ENCODE results near the gene S100PBP. TPM values are rescaled to one million over a fixed set of nuclear protein-coding genes. Genes with fewer than 3 reads are reported as not detected.

Gene S100PBP
- total RNA-seq, 1 experiment from 2014 or later = 50.1 TPM

DNA sequence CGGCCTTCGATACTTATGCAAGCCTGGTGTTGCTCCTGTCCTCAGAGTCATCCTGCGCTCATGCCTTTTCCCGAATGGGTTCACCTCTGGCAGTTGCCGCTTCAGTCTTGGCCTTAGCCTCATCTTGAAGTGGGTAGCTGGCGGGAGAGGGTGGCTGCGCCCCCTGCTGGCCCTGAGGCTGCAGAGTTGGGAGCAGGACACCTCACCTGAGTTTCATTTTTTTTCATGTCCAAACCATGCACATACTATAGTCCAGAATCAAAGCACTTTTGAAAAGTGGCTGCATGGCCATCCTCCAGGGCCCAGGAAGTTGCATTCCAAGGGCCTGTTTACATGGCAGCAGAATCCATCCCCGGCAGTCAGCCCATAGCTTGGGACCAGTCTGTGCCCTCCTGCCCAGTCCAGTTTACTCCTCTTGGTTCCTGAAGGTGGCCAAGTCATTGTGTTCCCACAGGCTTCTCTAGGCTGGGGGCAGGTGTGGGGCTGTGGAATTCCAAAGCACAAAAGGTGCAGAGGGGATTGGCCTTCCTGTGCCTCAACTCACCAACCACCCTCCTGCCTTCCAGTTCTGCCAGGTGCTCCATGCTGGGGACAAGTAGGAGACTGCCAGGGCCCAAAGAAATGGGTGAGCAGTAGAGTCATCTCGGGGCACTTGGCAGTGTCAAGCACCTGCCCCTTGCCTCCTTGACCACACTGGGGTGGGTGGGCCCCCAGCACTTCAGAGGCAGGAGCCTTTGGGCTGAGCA, 44.3 kb upstream of the S100PBP start:
- no peak overlapping the region for H2BK5ac ChIP-seq (ENCODE audit: insufficient read length, low read length)
- Mint-ChIP-seq H3K4me3 (peak overlapping the region in 1 of 2 experiments; percentile 58; a peak in 1 of 5 replicates), H3K4me1 (peaks cover 15 to 48% of the 10 kb centered on the region in 2 experiments), H3K36me3 (ENCODE audit: insufficient read depth in 1 of 3, low read depth in 3 of 3) (peaks cover 23 to 70% (median 63%) of the 10 kb centered on the region in 3 experiments), H3K27ac (peak overlapping the region; percentile 37 to 96 (median 81); a peak in 5 of 7 replicates), H3K9me3 (no peaks in the 10 kb centered on the region), H3K27me3 (ENCODE audit: low read depth) (no peaks in the 10 kb centered on the region)
- H2AFZ ChIP-seq (ENCODE audit: low read length) = no peak overlapping the region
- no peak overlapping the region for H4K91ac ChIP-seq (ENCODE audit: insufficient read length, low read depth, low read length)
- H3K4me1 ChIP-seq (ENCODE audit: insufficient read depth, low read length) = no peaks in the 10 kb centered on the region; the same call in 1 of the 2 replicates
- no peak overlapping the region for H3K56ac ChIP-seq (ENCODE audit: insufficient read length, low read depth, low read length)
- H3K14ac ChIP-seq (ENCODE audit: insufficient read depth, low read length) = no peak overlapping the region
- no peak overlapping the region for H3K9ac ChIP-seq (ENCODE audit: extremely low read depth, insufficient read length, low read length)
- no peak overlapping the region for H2BK120ac ChIP-seq (ENCODE audit: low read depth, low read length, poor library complexity, severe bottlenecking)
- no peak overlapping the region for H2BK20ac ChIP-seq (ENCODE audit: low read depth, low read length, poor library complexity, severe bottlenecking)
- H3K9me3 ChIP-seq (ENCODE audit: control insufficient read depth, low read depth, low read length) = no peaks in the 10 kb centered on the region
- no peak overlapping the region for H3K23ac ChIP-seq (ENCODE audit: insufficient read length, low read depth, low read length)
- no peaks in the 10 kb centered on the region for H3K79me2 ChIP-seq (ENCODE audit: insufficient read depth, low read length)
- no peak overlapping the region for H3K4me2 ChIP-seq (ENCODE audit: insufficient read depth, insufficient read length, low read length)
- H3T11ph ChIP-seq (ENCODE audit: low read length) = no peak overlapping the region
- H4K5ac ChIP-seq (ENCODE audit: insufficient read length, low read depth, low read length) = no peak overlapping the region
- no peak overlapping the region for H4K8ac ChIP-seq (replicated peaks; ENCODE audit: insufficient read length, low read depth, low read length)
- H3K4ac ChIP-seq (ENCODE audit: low read depth, low read length) = no peak overlapping the region
- no peaks in the 10 kb centered on the region for H3K27me3 ChIP-seq (ENCODE audit: insufficient read depth, low read length)
- H3K23me2 ChIP-seq (ENCODE audit: insufficient read length, low read depth, low read length, poor library complexity, severe bottlenecking) = no peaks in the 10 kb centered on the region
- TF ChIP-seq, protein P1, sequence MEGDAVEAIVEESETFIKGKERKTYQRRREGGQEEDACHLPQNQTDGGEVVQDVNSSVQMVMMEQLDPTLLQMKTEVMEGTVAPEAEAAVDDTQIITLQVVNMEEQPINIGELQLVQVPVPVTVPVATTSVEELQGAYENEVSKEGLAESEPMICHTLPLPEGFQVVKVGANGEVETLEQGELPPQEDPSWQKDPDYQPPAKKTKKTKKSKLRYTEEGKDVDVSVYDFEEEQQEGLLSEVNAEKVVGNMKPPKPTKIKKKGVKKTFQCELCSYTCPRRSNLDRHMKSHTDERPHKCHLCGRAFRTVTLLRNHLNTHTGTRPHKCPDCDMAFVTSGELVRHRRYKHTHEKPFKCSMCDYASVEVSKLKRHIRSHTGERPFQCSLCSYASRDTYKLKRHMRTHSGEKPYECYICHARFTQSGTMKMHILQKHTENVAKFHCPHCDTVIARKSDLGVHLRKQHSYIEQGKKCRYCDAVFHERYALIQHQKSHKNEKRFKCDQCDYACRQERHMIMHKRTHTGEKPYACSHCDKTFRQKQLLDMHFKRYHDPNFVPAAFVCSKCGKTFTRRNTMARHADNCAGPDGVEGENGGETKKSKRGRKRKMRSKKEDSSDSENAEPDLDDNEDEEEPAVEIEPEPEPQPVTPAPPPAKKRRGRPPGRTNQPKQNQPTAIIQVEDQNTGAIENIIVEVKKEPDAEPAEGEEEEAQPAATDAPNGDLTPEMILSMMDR (conservative IDR thresholded peaks at IDR 0.05) = peak; percentile 96
- DNase-seq = peak; percentile 89
- H2AK5ac ChIP-seq (ENCODE audit: insufficient read length, low read length) = no peak overlapping the region
- no peak overlapping the region for H2BK15ac ChIP-seq (ENCODE audit: low read depth, low read length)
- no peak overlapping the region for H3K18ac ChIP-seq (ENCODE audit: insufficient read length, low read depth, low read length)
- no CpG with 5 or more reads among the region's 9 CpGs for whole genome bisulfite sequencing (ENCODE audit: extremely low coverage, insufficient read length, low lambda C conversion rate)
- no peaks in the 10 kb centered on the region for H4K20me1 ChIP-seq (ENCODE audit: control insufficient read depth, insufficient read depth, insufficient read length)
- H2BK12ac ChIP-seq (ENCODE audit: insufficient read length, low read depth, low read length) = no peak overlapping the region
- no peaks in the 10 kb centered on the region for H3K79me1 ChIP-seq (ENCODE audit: insufficient read depth, low read depth, low read length, poor library complexity, severe bottlenecking)
- no peak overlapping the region for H3K27ac ChIP-seq (ENCODE audit: insufficient read length, low read depth, low read length)
